ENCODE data around the gene IQGAP3.
A peak's percentile ranks its signal among the peaks of the same experiment; 100 is the strongest.

The IQGAP3 gene

GRCh38 chr1:156506450-156506849 lies 65.9 kb downstream of the IQGAP3 start:
- no peak for DNase-seq

GRCh38 chr1:156505679-156506298 lies 66.6 kb downstream of the IQGAP3 start:
- DNase-seq, result no peak

- peak; percentile 96 to 99 (median 98) for DNase-seq
Observed at GRCh38 chr1:156504821-156505678, 67.3 kb downstream of the IQGAP3 start.

GRCh38 chr1:156504438-156504813 lies 67.9 kb downstream of the IQGAP3 start:
- peak in 2 of 6 experiments; percentile 36 to 72 for DNase-seq

- DNase-seq, result no peak
Observed at GRCh38 chr1:156503698-156504437, 68.5 kb downstream of the IQGAP3 start.

- DNase-seq, result no peak
Observed at GRCh38 chr1:156502894-156503697, 69.3 kb downstream of the IQGAP3 start.

GRCh38 chr1:156502391-156502893 lies 69.9 kb downstream of the IQGAP3 start:
- DNase-seq, result no peak

GRCh38 chr1:156500793-156501506 lies 71.4 kb downstream of the IQGAP3 start:
- DNase-seq, result peak; percentile 89 to 99 (median 94)

GRCh38 chr1:156500543-156500792 lies 71.9 kb downstream of the IQGAP3 start, which contains the start of gene MEF2D:
Gene MEF2D, minus strand, starts transcription at chr1:156500775. Its CDS starts 17,483 bp downstream, at chr1:156483292.
- DNase-seq, result no peak

GRCh38 chr1:156499842-156500542 lies 72.4 kb downstream of the IQGAP3 start:
- peak in 4 of 6 experiments; percentile 40 to 49 (median 46) for DNase-seq

GRCh38 chr1:156499194-156499841 lies 73.0 kb downstream of the IQGAP3 start:
- no peak for DNase-seq

GRCh38 chr1:156498432-156499193 lies 73.8 kb downstream of the IQGAP3 start:
- DNase-seq, result peak in 1 of 6 experiments; percentile 9

GRCh38 chr1:156497743-156498431 lies 74.5 kb downstream of the IQGAP3 start:
- no peak for DNase-seq

- DNase-seq, result no peak
Observed at GRCh38 chr1:156497078-156497742, 75.2 kb downstream of the IQGAP3 start.

GRCh38 chr1:156496211-156496761 lies 76.1 kb downstream of the IQGAP3 start:
- no peak for DNase-seq

- DNase-seq, result no peak
Observed at GRCh38 chr1:156495401-156496140, 76.8 kb downstream of the IQGAP3 start.

GRCh38 chr1:156494309-156494895 lies 78.0 kb downstream of the IQGAP3 start:
- no peak for DNase-seq

Data from stimulated activated naive CD4-positive, alpha-beta T cell (primary cell).